ENCODE measurements around the gene BPIFB2. TPM values are rescaled to one million over a fixed set of nuclear protein-coding genes. Genes with fewer than 3 reads are reported as not detected.

Gene BPIFB2
- total RNA-seq = not detected in 2 replicates
- polyA plus RNA-seq = not detected in 2 replicates
- not detected in 2 replicates for polyA plus RNA-seq (2011; cell fraction: cytosol; rRNA removed)
- polyA plus RNA-seq (2011; cell fraction: nucleus; rRNA removed) = not detected in 2 replicates
- not detected in 2 replicates for polyA plus RNA-seq (2012)
- polyA minus RNA-seq = not detected in 2 replicates
- polyA minus RNA-seq (2011; cell fraction: cytosol; rRNA and poly(A)+ RNA removed) = not detected
- polyA minus RNA-seq (2011; cell fraction: nucleus; rRNA and poly(A)+ RNA removed) = not detected in 2 replicates
- Bru-seq, nascent RNA = not detected
- BruChase-seq, experiment 1, labeled RNA remaining after a 6-hour chase = not detected
- not detected for BruChase-seq, experiment 2, labeled RNA remaining after a 2-hour chase
- long read RNA-seq = 0 reads

- H3K79me2 ChIP-seq (ENCODE audit: control insufficient read depth, insufficient read depth, low read length) = no peaks in the 10 kb centered on the region
- H3K9me1 ChIP-seq (replicated peaks; ENCODE audit: control insufficient read depth, extremely low read depth, insufficient read depth, low read length) = no peaks in the 10 kb centered on the region
- no peaks in the 10 kb centered on the region for H3K36me3 ChIP-seq (ENCODE audit: control insufficient read depth in 2 of 2, extremely low read depth in 1 of 2, insufficient read depth in 2 of 2, low read length in 2 of 2)
- no peaks in the 10 kb centered on the region for H3K4me1 ChIP-seq (ENCODE audit: control insufficient read depth, extremely low read depth, insufficient read depth, low read length)
- no peak within 1 kb of the TSS for H3K4me3 ChIP-seq (replicated peaks in 1 of 3; ENCODE audit: insufficient read depth in 1 of 3, low read depth in 1 of 3, low read length in 3 of 3)
- no peak within 1 kb of the TSS for H3K4me2 ChIP-seq (ENCODE audit: insufficient read depth, low read length)
- BruUV-seq (replicated peaks) = no TSS peak
- H4K20me1 ChIP-seq (replicated peaks; ENCODE audit: control insufficient read depth, extremely low read depth, insufficient read depth, low read length) = no peaks in the 10 kb centered on the region
- no peaks in the 10 kb centered on the region for H3K27me3 ChIP-seq (ENCODE audit: control insufficient read depth in 2 of 2, insufficient read depth in 2 of 2, low read length in 2 of 2)
- ChIA-PET CTCF (interaction anchor here (0.9 kb wide), 1 partner anchor 10 kb away, joined by 3 read pairs; no protein-coding TSS in a partner anchor), POLR2A (no interaction called here)
- dilution Hi-C loops (cut with MboI; ENCODE audit: extremely low pct_ligation_motif_present, low sequenced_read_pairs) (no loop called here), intact Hi-C loops (cut with micrococcal nuclease) (loop anchor here (5.0 kb wide), 1 partner anchor 215 kb away; no protein-coding TSS in a partner anchor)
- H3K9ac ChIP-seq (replicated peaks; ENCODE audit: extremely low read depth, insufficient read depth, low read length) = no peak within 1 kb of the TSS
- TF ChIP-seq POLR2AphosphoS5 (IDR thresholded peaks at IDR 0.05; ENCODE audit: insufficient read depth, low read depth, low read length) (no peak), EZH2 (IDR thresholded peaks at IDR 0.05; ENCODE audit: borderline replicate concordance, low read depth, low read length, severe bottlenecking) (no peak), GATA2 (IDR thresholded peaks at IDR 0.05; ENCODE audit: insufficient read depth, insufficient read length, low read depth, low read length) (no peak), MYC (IDR thresholded peaks at IDR 0.05; ENCODE audit: low read depth, low read length) (no peak), FOS (IDR thresholded peaks at IDR 0.05; ENCODE audit: borderline replicate concordance, insufficient read depth, low read length) (no peak), CTCF (IDR thresholded peaks at IDR 0.05; ENCODE audit: extremely low read depth in 1 of 2, insufficient read depth in 1 of 2, low read depth in 1 of 2, low read length in 2 of 2) (no peak), POLR2A (IDR thresholded peaks at IDR 0.05; ENCODE audit: low read depth, low read length) (no peak)
- FAIRE-seq (no peak), DNase-seq (ENCODE audit: low read depth, low spot score) (no peak)
- no peak within 1 kb of the TSS for H2AFZ ChIP-seq (ENCODE audit: low read depth, low read length)
- H3K9me3 ChIP-seq (replicated peaks; ENCODE audit: control insufficient read depth, insufficient read depth, low read length) = no peaks in the 10 kb centered on the region
- H3K27ac ChIP-seq (ENCODE audit: insufficient read depth, low read depth, low read length) = no peak within 1 kb of the TSS
Observed at GRCh38 chr20:33007376-33008335, at the start of gene BPIFB2. Gene BPIFB2 (plus strand): TSS chr20:33007704. CDS start chr20:33008575, 871 bp downstream.

All from endothelial cell of umbilical vein (primary cell).